Astrocyte (in vitro differentiated cells and primary cell): ENCODE data around the gene MYO5B. TPM values are rescaled to one million over a fixed set of nuclear protein-coding genes. Genes with fewer than 3 reads are reported as not detected.

Source experiments
- DNase-seq: peaks from one replicate; pipeline ENCODE4 v3.0.0-alpha.2; 2010; ENCODE audit warnings: low read depth
- FAIRE-seq: peaks from 2 replicates; lab custom pipeline; 2011; peaks lifted over from hg19 to GRCh38; lab: Jason Lieb, UNC
- H2AFZ ChIP-seq: 2 replicates; pipeline ENCODE4 v1.6.0; 2012; ENCODE audit warnings: low read depth, low read length, inconsistent platforms
- H3K27ac ChIP-seq: 2 replicates; pipeline ENCODE4 v1.5.1; 2011; ENCODE audit warnings: low read depth, low read length, inconsistent platforms
- H3K27me3 ChIP-seq: 2 replicates; pipeline ENCODE4 v1.6.0; 2011; ENCODE audit warnings: low read length, inconsistent platforms; ENCODE audit not compliant: insufficient read depth
- H3K36me3 ChIP-seq: 2 replicates; pipeline ENCODE4 v1.5.1; 2011; ENCODE audit warnings: low read length, inconsistent platforms; ENCODE audit not compliant: insufficient read depth
- H3K4me1 ChIP-seq: 2 replicates; pipeline ENCODE4 v1.5.1; 2011; ENCODE audit warnings: low read length, inconsistent platforms; ENCODE audit not compliant: insufficient read depth
- H3K4me2 ChIP-seq: 2 replicates; pipeline ENCODE4 v1.6.0; 2012; ENCODE audit warnings: low read length, inconsistent platforms
- H3K4me3 ChIP-seq: 2 replicates; pipeline ENCODE4 v1.5.1; 2011; ENCODE audit warnings: low read depth, mild to moderate bottlenecking, low read length, inconsistent platforms; ENCODE audit not compliant: insufficient read depth
- H3K79me2 ChIP-seq: 2 replicates; pipeline ENCODE4 v1.6.0; 2012; ENCODE audit warnings: mild to moderate bottlenecking, low read length, inconsistent platforms; ENCODE audit not compliant: insufficient read depth
- H3K9ac ChIP-seq: 2 replicates; pipeline ENCODE4 v1.6.0; 2012; ENCODE audit warnings: mild to moderate bottlenecking, low read length, inconsistent platforms
- H3K9me3 ChIP-seq: 2 replicates; pipeline ENCODE4 v1.5.1; 2012; ENCODE audit warnings: low read depth, mild to moderate bottlenecking, low read length, inconsistent platforms; ENCODE audit not compliant: insufficient read depth
- H4K20me1 ChIP-seq: 2 replicates; pipeline ENCODE4 v1.6.0; 2012; ENCODE audit warnings: low read length, inconsistent platforms; ENCODE audit not compliant: insufficient read depth
- H3K27ac Mint-ChIP-seq: one replicate; pipeline ENCODE4 v1.8.0; 2021; ENCODE audit warnings: mild to moderate bottlenecking, mixed read lengths; ENCODE audit not compliant: unreplicated experiment
- H3K27me3 Mint-ChIP-seq: one replicate; pipeline ENCODE4 v1.8.0; 2021; ENCODE audit warnings: low read depth, mixed read lengths; ENCODE audit not compliant: unreplicated experiment
- H3K36me3 Mint-ChIP-seq: one replicate; pipeline ENCODE4 v1.8.0; 2021; ENCODE audit warnings: low read depth, mixed read lengths; ENCODE audit not compliant: unreplicated experiment
- H3K4me1 Mint-ChIP-seq: one replicate; pipeline ENCODE4 v1.8.0; 2021; ENCODE audit warnings: low read depth, mixed read lengths; ENCODE audit not compliant: unreplicated experiment
- H3K4me3 Mint-ChIP-seq: one replicate; pipeline ENCODE4 v1.8.0; 2021; ENCODE audit warnings: mild to moderate bottlenecking, moderate library complexity, mixed read lengths; ENCODE audit not compliant: unreplicated experiment
- H3K9me3 Mint-ChIP-seq: one replicate; pipeline ENCODE4 v1.8.0; 2021; ENCODE audit warnings: mild to moderate bottlenecking, mixed read lengths; ENCODE audit not compliant: unreplicated experiment
- CTCF ChIP-seq: IDR thresholded peaks from 2 replicates; pipeline ENCODE4 v1.5.1; 2011; ENCODE audit warnings: low read depth, mild to moderate bottlenecking, inconsistent platforms, low read length, moderate library complexity; ENCODE audit not compliant: insufficient read depth
- EZH2 ChIP-seq: IDR thresholded peaks from 2 replicates; pipeline ENCODE4 v1.6.1; 2012; ENCODE audit warnings: mild to moderate bottlenecking, low read length, inconsistent platforms; ENCODE audit not compliant: insufficient read depth
- total RNA-seq: library from RNA; stranded (reverse); gene quantifications from 2 replicates; pipeline ENCODE4 v1.2.1, GENCODE V29; 2021

The MYO5B gene
- total RNA-seq, 1 donor from 2014 or later, result 8.3 TPM

GRCh38 chr18:49843778-49844625, 350.9 kb downstream of the MYO5B start:
- H2AFZ ChIP-seq, result no peak overlapping the region
- H3K9me3 Mint-ChIP-seq, result no peaks in the 10 kb centered on the region
- H3K27ac ChIP-seq, result no peak overlapping the region
- TF ChIP-seq EZH2 (no peak), CTCF (no peak)
- peaks cover 9% of the 10 kb centered on the region for H3K4me1 ChIP-seq
- no peaks in the 10 kb centered on the region for H3K9me3 ChIP-seq
- no peak overlapping the region for H3K4me3 Mint-ChIP-seq
- no peak overlapping the region for H3K4me3 ChIP-seq
- H3K4me2 ChIP-seq, result no peak overlapping the region
- H3K27me3 ChIP-seq, result no peaks in the 10 kb centered on the region
- no peaks in the 10 kb centered on the region for H3K79me2 ChIP-seq
- H3K27me3 Mint-ChIP-seq, result peaks cover 4% of the 10 kb centered on the region
- no peaks in the 10 kb centered on the region for H4K20me1 ChIP-seq
- no peaks in the 10 kb centered on the region for H3K36me3 ChIP-seq
- FAIRE-seq (no peak), DNase-seq (no peak)
- no peak overlapping the region for H3K27ac Mint-ChIP-seq
- H3K36me3 Mint-ChIP-seq, result peaks cover 6% of the 10 kb centered on the region
- H3K4me1 Mint-ChIP-seq, result peaks cover 22% of the 10 kb centered on the region
- no peak overlapping the region for H3K9ac ChIP-seq

GRCh38 chr18:49843131-49843530, 351.8 kb downstream of the MYO5B start:
- FAIRE-seq, result no peak
- no peak overlapping the region for H2AFZ ChIP-seq
- TF ChIP-seq EZH2 (no peak), CTCF (no peak)

GRCh38 chr18:49842656-49843055, 352.3 kb downstream of the MYO5B start:
- no peak overlapping the region for H3K27ac Mint-ChIP-seq
- no peaks in the 10 kb centered on the region for H4K20me1 ChIP-seq
- no peak overlapping the region for H3K4me3 Mint-ChIP-seq
- no peak overlapping the region for H3K4me2 ChIP-seq
- peaks cover 6% of the 10 kb centered on the region for H3K36me3 Mint-ChIP-seq
- H3K4me1 ChIP-seq, result peaks cover 11% of the 10 kb centered on the region
- peaks cover 27% of the 10 kb centered on the region for H3K4me1 Mint-ChIP-seq
- peaks cover 4% of the 10 kb centered on the region for H3K27me3 Mint-ChIP-seq
- DNase-seq, result no peak
- no peaks in the 10 kb centered on the region for H3K9me3 Mint-ChIP-seq
- FAIRE-seq, result no peak
- TF ChIP-seq EZH2 (no peak), CTCF (no peak)
- H3K4me3 ChIP-seq, result no peak overlapping the region
- H3K27ac ChIP-seq, result no peak overlapping the region
- H3K9ac ChIP-seq, result no peak overlapping the region
- no peaks in the 10 kb centered on the region for H3K36me3 ChIP-seq
- no peaks in the 10 kb centered on the region for H3K9me3 ChIP-seq
- H3K79me2 ChIP-seq, result no peaks in the 10 kb centered on the region
- no peaks in the 10 kb centered on the region for H3K27me3 ChIP-seq
- no peak overlapping the region for H2AFZ ChIP-seq

More at GRCh38 chr18:49843131-49843530, 351.8 kb downstream of the MYO5B start:
- Histone ChIP-seq H4K20me1 (no peaks in the 10 kb centered on the region), H3K9me3 (no peaks in the 10 kb centered on the region), H3K27ac (no peak overlapping the region), H3K27me3 (no peaks in the 10 kb centered on the region), H3K9ac (no peak overlapping the region), H3K4me3 (no peak overlapping the region), H3K4me1 (peaks cover 11% of the 10 kb centered on the region), H3K4me2 (no peak overlapping the region), H3K36me3 (no peaks in the 10 kb centered on the region), H3K79me2 (no peaks in the 10 kb centered on the region)
- Mint-ChIP-seq H3K9me3 (no peaks in the 10 kb centered on the region), H3K36me3 (peaks cover 6% of the 10 kb centered on the region), H3K27me3 (peaks cover 4% of the 10 kb centered on the region), H3K4me3 (no peak overlapping the region), H3K4me1 (peaks cover 26% of the 10 kb centered on the region), H3K27ac (no peak overlapping the region)
- DNase-seq, result no peak
